Measurements from ENCODE around the gene AGT. TPM values are rescaled to one million over a fixed set of nuclear protein-coding genes. Genes with fewer than 3 reads are reported as not detected.
A peak's percentile ranks its signal among the peaks of the same experiment; 100 is the strongest.

Gene AGT
- total RNA-seq, 4 donors from 2014 or later: 17.3 to 49.6 (median 34.5) TPM

- peaks cover 17 to 18% of the 10 kb centered on the region in 2 donors for H3K4me1 ChIP-seq
These were observed 5.9 kb downstream of the AGT start for GRCh38 chr1:230707732-230708630.

GRCh38 chr1:230706887-230707731 lies 6.8 kb downstream of the AGT start:
- H3K27me3 ChIP-seq: no peaks in the 10 kb centered on the region
- H3K4me1 ChIP-seq: peaks cover 8 to 14% of the 10 kb centered on the region in 2 donors
- DNase-seq: no peak
- no peak overlapping the region for H3K27ac ChIP-seq
- intact Hi-C loops (cut with DNase I; ENCODE audit: low total_unique reads): no loop called here
- in situ Hi-C loops (cut with MboI; ENCODE audit: low sequenced_read_pairs in 4 of 4): no loop called here
- H3K4me3 ChIP-seq: no peak overlapping the region
- no peak for TF ChIP-seq POLR2A (IDR thresholded peaks at IDR 0.05)
- TF ChIP-seq, protein P1, sequence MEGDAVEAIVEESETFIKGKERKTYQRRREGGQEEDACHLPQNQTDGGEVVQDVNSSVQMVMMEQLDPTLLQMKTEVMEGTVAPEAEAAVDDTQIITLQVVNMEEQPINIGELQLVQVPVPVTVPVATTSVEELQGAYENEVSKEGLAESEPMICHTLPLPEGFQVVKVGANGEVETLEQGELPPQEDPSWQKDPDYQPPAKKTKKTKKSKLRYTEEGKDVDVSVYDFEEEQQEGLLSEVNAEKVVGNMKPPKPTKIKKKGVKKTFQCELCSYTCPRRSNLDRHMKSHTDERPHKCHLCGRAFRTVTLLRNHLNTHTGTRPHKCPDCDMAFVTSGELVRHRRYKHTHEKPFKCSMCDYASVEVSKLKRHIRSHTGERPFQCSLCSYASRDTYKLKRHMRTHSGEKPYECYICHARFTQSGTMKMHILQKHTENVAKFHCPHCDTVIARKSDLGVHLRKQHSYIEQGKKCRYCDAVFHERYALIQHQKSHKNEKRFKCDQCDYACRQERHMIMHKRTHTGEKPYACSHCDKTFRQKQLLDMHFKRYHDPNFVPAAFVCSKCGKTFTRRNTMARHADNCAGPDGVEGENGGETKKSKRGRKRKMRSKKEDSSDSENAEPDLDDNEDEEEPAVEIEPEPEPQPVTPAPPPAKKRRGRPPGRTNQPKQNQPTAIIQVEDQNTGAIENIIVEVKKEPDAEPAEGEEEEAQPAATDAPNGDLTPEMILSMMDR (IDR thresholded peaks at IDR 0.05 in 4 of 5, conservative IDR thresholded peaks at IDR 0.05 in 1 of 5): no peak
- no peaks in the 10 kb centered on the region for H3K9me3 ChIP-seq
- ATAC-seq: no peak
- no peaks in the 10 kb centered on the region for H3K36me3 ChIP-seq

More at GRCh38 chr1:230707732-230708630, 5.9 kb downstream of the AGT start:
- no peaks in the 10 kb centered on the region for H3K9me3 ChIP-seq
- DNase-seq: no peak
- H3K27ac ChIP-seq: peak overlapping the region in 2 of 4 donors; percentile 57 to 69
- in situ Hi-C loops (cut with MboI; ENCODE audit: low sequenced_read_pairs in 4 of 4): no loop called here
- no peaks in the 10 kb centered on the region for H3K36me3 ChIP-seq
- H3K27me3 ChIP-seq: no peaks in the 10 kb centered on the region
- intact Hi-C loops (cut with DNase I; ENCODE audit: low total_unique reads): no loop called here
- H3K4me3 ChIP-seq: no peak overlapping the region
- ATAC-seq: no peak
- TF ChIP-seq, protein P1 (IDR thresholded peaks at IDR 0.05 in 4 of 5, conservative IDR thresholded peaks at IDR 0.05 in 1 of 5): no peak
- TF ChIP-seq POLR2A (IDR thresholded peaks at IDR 0.05): no peak

DNA sequence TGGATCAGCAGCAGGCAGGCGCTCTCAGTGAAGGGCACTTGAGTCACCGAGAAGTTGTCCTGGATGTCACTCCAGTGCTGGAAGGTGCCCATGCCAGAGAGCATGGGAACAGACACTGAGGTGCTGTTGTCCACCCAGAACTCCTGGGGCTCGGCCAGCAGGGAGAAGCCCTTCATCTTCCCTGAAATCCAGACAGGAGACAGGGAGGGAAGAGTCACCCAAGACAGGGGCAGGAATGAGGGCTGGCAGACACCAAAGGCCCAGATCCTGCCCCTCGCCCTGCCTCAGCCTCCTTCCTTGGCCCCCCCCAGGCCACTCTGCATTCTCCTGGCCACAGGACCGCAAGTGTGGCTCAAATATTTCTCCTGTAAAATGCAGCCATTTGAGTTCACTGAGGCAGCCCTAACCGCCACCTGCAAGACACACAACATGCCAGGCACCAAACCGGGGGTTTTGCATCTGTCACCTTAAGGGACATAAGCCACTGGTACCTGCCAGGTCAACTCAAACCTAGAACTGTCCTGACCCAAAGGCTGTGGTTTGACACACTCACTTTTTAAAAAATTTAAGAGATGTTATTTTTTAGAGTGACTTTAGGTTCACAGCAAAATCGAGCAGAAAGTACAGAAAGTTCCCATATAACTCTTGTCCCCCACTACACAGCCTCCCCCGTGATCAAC lies 7.8 kb downstream of the AGT start:
- H3K36me3 ChIP-seq: no peaks in the 10 kb centered on the region
- in situ Hi-C loops (cut with MboI; ENCODE audit: low sequenced_read_pairs in 4 of 4) (no loop called here), intact Hi-C loops (cut with DNase I; ENCODE audit: low total_unique reads) (no loop called here)
- H3K9me3 ChIP-seq: no peaks in the 10 kb centered on the region
- H3K27ac ChIP-seq: no peak overlapping the region
- ATAC-seq: no peak
- H3K4me1 ChIP-seq: peaks cover 6 to 14% of the 10 kb centered on the region in 2 donors
- DNase-seq: no peak
- H3K4me3 ChIP-seq: no peak overlapping the region
- TF ChIP-seq POLR2A (IDR thresholded peaks at IDR 0.05): no peak
- TF ChIP-seq, protein P1 (IDR thresholded peaks at IDR 0.05 in 4 of 5, conservative IDR thresholded peaks at IDR 0.05 in 1 of 5): no peak
- no peaks in the 10 kb centered on the region for H3K27me3 ChIP-seq

GRCh38 chr1:230705289-230706019 lies 8.5 kb downstream of the AGT start:
- intact Hi-C loops (cut with DNase I; ENCODE audit: low total_unique reads): no loop called here
- H3K36me3 ChIP-seq: no peaks in the 10 kb centered on the region

More at GRCh38 chr1:230705289-230706019, 8.5 kb downstream of the AGT start:
- in situ Hi-C loops (cut with MboI; ENCODE audit: low sequenced_read_pairs in 4 of 4): no loop called here
- Histone ChIP-seq H3K27ac (no peak overlapping the region), H3K9me3 (no peaks in the 10 kb centered on the region), H3K4me1 (peaks cover 6 to 14% of the 10 kb centered on the region in 2 donors), H3K4me3 (no peak overlapping the region), H3K27me3 (no peaks in the 10 kb centered on the region)
- DNase-seq (no peak), ATAC-seq (no peak)
- TF ChIP-seq POLR2A (IDR thresholded peaks at IDR 0.05): no peak
- TF ChIP-seq, protein P1 (IDR thresholded peaks at IDR 0.05 in 4 of 5, conservative IDR thresholded peaks at IDR 0.05 in 1 of 5): no peak

All from gastrocnemius medialis (tissue), 4 donors.